G401 (cell line): ENCODE measurements around the gene TSPAN4. TPM values are rescaled to one million over a fixed set of nuclear protein-coding genes. Genes with fewer than 3 reads are reported as not detected.

ENCODE experiments used
- DNase-seq: peaks from one replicate; pipeline ENCODE4 v3.0.0-alpha.2; 2015; ENCODE audit warnings: low spot score
- in situ Hi-C: cut with HindIII; loops from 2 replicates; pipeline ENCODE4 v1.10.0; 2016; ENCODE audit warnings: low sequenced_read_pairs, mixed read lengths
- total RNA-seq: library from RNA; depleted of rRNA; stranded (reverse); fragments of >200 nt; shearing (Covaris generic); gene quantifications from 2 replicates; pipeline ENCODE4 v1.2.3, GENCODE V29; 2014

The TSPAN4 gene
- total RNA-seq, 1 experiment from 2014 or later: 182 TPM

GRCh38 chr11:803770-804598 lies 38.7 kb upstream of the TSPAN4 start:
- DNase-seq: no peak
- in situ Hi-C loops: no loop called here

- in situ Hi-C loops: no loop called here
- DNase-seq: no peak
Observed at GRCh38 chr11:804599-804964, 38.1 kb upstream of the TSPAN4 start.

- in situ Hi-C loops: no loop called here
- peak; percentile 83 for DNase-seq
Observed at GRCh38 chr11:808427-809286, 34.0 kb upstream of the TSPAN4 start.

- in situ Hi-C loops: no loop called here
- peak; percentile 95 for DNase-seq
Observed at GRCh38 chr11:809287-810039, 33.2 kb upstream of the TSPAN4 start, which contains the start of gene RPLP2. Gene RPLP2, plus strand, starts transcription at chr11:809967. Its CDS starts 268 bp downstream, at chr11:810235.

- in situ Hi-C loops: no loop called here
- no peak for DNase-seq
Observed at GRCh38 chr11:810040-810567, 32.5 kb upstream of the TSPAN4 start.

DNA sequence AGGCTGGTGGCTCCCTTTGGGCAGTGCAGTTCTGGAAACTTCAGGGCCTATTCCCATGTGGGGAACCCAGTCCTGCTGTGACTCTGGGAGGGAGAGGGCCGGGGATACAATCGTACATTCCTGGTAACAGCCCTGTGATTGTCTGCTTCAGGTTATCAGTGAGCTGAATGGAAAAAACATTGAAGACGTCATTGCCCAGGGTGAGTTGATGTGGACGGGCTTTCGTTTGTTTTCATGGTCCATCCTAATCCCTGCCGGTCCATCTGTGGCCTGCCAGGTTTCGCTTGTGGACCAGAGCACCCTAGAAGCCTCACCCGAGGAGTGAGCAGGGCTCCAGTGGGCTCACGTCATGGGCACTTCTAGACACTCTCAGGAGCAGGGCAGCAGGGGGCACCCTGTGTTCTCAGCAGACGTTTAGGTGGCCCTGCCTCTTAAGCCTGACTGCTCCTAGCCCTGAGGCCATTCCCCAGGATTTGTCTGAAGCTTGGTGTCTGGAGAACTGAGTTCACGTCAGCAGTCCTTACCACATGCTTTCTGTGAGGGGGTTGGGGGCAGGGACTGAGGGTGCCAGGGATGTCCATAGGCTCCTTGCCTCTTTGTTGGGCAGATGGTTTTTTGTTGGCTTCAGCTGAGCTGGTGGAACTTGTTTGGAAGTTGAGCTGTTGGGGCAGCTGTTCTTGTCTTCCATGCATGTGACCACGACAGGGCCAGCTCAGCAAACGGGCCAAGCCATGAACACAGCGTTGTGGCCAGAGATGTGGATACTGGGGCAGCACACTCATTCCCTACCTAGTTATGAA lies 31.0 kb upstream of the TSPAN4 start:
- in situ Hi-C loops: no loop called here
- no peak for DNase-seq

DNA sequence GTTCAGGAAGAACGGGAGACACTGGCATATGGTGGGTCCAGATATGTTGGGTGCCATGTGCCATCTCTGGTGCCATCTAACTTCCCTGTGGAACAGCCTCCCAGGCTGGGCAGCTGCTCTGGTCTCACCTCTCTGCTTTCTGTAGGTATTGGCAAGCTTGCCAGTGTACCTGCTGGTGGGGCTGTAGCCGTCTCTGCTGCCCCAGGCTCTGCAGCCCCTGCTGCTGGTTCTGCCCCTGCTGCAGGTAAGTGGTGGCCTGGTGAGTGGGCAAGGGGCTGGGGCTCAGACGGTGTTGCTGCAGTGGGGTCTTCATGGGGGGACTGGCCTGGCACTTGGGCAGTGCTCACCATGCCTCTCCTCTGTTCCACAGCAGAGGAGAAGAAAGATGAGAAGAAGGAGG lies 30.3 kb upstream of the TSPAN4 start:
- in situ Hi-C loops: no loop called here
- DNase-seq: no peak

GRCh38 chr11:813072-813455 lies 29.6 kb upstream of the TSPAN4 start:
- in situ Hi-C loops: no loop called here
- no peak for DNase-seq

DNA sequence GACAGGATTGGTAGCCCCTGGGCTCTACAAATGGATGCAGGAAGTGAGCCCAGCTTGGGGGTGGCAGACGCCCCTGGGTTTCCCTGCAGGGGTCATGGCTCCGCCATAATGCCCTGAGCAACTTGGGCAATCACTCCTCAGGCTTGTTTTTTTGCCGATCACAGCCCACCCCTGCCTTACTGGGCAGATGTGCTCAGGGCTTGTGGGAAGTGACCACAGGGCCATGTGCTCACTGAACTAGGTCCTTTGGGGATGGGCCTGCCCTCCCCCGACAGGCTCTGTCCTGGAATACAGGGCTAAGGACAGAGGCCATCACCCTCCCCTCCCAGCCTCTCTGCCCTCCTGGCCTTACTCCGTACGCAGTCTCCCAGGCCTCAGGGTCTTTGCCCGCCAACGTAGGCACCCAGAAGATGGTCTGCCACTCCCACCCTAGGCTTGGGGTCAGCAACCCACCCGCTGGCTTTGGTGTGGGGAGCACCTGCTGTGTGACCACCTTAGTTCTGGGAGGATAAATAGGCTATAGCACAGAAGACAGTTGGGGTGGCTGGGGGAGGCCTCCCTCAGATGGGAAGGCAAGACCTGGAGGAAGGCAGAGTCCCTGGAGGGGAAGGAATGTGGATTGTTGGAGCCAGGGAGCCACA lies 29.1 kb upstream of the TSPAN4 start:
- in situ Hi-C loops: no loop called here
- no peak for DNase-seq

DNA sequence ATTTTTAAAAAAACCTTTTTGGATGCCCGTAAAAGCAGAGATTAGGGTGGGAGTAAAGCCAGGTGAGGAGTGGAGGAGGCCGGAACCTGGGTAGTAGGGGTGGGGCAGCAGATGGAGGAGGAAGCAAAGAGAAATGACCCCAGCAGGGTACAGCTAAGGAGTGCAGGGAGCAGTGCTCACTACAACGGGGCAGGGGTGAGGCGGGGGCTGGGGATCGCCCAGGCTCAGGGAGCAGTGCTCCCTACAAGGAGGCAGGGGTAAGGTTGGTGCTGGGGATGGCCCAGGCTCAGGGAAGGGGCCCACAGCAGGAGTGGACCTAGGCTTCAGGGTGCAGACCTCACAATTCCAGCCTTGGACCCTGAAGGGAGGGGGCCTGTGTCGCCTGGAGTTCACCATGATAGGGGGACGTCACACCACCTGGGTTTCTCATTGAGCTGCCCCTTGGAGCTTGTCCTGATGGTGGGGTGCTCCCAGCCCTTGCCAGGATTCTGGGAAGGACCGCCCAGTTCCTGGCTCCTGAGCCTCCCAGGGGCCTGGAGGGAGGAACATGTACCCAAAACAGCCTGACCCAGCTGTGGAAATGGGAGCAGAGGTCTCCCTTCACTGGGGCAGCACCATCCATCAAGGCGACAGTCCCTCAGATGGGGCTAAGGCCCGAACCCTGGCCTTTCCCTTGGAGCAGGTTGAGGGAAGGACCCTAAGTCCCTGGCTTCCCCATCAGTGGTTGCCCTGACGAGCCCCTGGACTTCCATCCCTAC lies 26.8 kb upstream of the TSPAN4 start:
- no peak for DNase-seq
- in situ Hi-C loops: no loop called here

DNA sequence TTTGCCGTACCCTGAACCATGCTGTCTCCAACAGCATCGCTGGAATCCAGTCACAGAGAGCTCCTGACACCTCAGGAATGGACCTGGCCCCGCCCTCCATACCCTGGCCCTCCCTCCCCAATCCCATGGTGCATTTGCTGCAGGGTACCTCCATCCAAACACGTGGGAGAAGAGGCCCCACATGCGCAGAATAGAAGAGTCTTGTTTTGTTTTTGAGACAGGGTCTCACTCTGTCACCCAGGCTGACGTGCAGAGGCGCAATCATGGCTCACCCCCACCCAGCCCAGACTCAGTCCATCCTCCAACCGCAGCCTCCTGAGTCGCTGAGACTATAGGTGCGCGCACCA lies 26.2 kb upstream of the TSPAN4 start:
- no peak for DNase-seq

GRCh38 chr11:818396-819128 lies 24.1 kb upstream of the TSPAN4 start, which contains the start of gene PNPLA2:
Gene PNPLA2, plus strand, starts transcription at chr11:818914. Its CDS starts 805 bp downstream, at chr11:819719.
- no peak for DNase-seq
- in situ Hi-C loops: no loop called here

More for the DNA sequence above, 26.2 kb upstream of the TSPAN4 start:
- in situ Hi-C loops: no loop called here

DNA sequence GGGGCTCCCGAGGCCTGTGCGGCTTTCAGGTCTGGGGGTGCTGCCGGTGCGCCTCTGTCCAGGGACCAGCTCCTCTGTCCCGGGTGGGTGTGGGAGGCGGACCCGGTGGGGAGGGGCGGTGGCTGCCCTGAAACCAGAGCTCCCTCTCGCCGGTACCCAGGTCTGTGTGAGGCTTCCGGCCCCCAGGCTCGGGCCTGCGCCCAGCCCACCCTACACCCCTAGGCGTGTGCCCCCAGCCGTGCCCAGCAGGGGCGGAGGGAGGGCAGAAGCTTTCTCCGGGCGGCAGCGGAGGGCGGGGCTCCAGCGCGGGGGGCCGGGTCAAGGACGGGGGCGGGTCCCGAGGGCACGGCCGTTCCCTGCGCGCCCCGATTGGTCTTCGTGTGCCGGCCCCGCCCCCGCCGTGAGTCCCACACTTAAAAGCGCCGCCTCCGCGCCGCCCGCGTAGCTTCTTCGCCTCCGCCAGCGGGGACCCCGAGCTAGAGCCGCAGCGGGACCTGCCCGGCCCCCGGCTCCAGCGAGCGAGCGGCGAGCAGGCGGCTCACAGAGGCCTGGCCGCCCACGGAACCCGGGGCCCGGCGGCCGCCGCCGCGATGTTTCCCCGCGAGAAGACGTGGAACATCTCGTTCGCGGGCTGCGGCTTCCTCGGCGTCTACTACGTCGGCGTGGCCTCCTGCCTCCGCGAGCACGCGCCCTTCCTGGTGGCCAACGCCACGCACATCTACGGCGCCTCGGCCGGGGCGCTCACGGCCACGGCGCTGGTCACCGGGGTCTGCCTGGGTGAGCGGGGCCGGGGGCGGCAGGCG lies 23.3 kb upstream of the TSPAN4 start:
- in situ Hi-C loops: no loop called here
- DNase-seq: peak; percentile 93

DNA sequence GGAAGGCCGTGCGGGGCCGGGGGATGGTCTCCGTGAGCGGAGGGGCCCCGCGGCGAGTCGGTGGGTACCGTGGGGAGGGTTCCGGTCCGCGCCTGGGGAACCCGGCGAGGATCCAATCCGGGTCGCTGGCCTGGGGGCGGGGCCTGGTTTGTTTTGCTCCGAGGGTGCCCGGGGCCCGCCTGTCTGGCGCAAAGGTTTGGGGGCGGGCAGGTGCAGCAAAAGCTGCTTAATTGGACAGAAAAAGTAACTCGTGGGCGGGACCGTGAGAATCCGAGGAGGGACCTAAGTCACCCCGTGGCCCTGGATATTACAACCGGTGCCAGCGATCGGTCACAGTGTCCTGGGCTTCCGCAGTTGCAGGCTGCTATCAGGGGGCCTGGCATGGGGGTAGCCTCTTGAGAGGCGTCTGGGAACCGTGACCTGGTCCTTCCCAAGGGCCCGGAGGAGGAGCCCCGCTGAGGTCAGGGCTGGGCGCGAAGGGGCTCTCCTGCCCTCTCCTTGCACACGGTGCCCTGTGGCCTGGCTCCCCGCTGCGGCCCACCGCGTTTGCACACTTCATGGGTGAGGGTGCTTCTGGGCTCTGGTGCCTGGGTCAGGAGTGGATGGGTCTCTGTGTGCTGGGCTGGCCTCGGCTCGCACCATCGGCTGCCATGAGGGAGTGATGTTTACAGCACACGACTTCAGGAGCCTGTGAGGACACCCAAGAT lies 22.6 kb upstream of the TSPAN4 start:
- in situ Hi-C loops: no loop called here
- DNase-seq: peak; percentile 85

GRCh38 chr11:820655-821511 lies 21.8 kb upstream of the TSPAN4 start:
- DNase-seq: no peak
- in situ Hi-C loops: no loop called here
